ENCODE results near the gene FNDC3A. TPM values are rescaled to one million over a fixed set of nuclear protein-coding genes. Genes with fewer than 3 reads are reported as not detected.

FNDC3A gene
- total RNA-seq, 1 experiment from 2014 or later = 34.3 TPM

GRCh38 chr13:49053215-49053614 lies 77.5 kb downstream of the FNDC3A start:
- DNase-seq = no peak
- Histone ChIP-seq H2AFZ (no peak overlapping the region), H3K79me2 (ENCODE audit: low read depth) (no peaks in the 10 kb centered on the region), H3K9me3 (ENCODE audit: insufficient read depth, low read depth) (no peaks in the 10 kb centered on the region), H3K27ac (no peak overlapping the region), H3F3A (ENCODE audit: insufficient read depth, low read depth) (no peaks in the 10 kb centered on the region; the same call in 1 of the 2 replicates), H3K27me3 (ENCODE audit: insufficient read depth, low read depth) (no peaks in the 10 kb centered on the region), H3K4me1 (replicated peaks; ENCODE audit: insufficient read depth) (peaks cover 6% of the 10 kb centered on the region), H3K4me3 (no peak overlapping the region), H3K9me2 (ENCODE audit: insufficient read depth) (no peaks in the 10 kb centered on the region), H3K36me3 (ENCODE audit: low read depth) (no peaks in the 10 kb centered on the region), H4K20me1 (ENCODE audit: insufficient read depth) (no peaks in the 10 kb centered on the region), H3K4me2 (no peak overlapping the region)
- intact Hi-C loops (cut with micrococcal nuclease; ENCODE audit: unreplicated experiment) = no loop called here
- TF ChIP-seq EZH2 (IDR thresholded peaks at IDR 0.05; ENCODE audit: low read depth) (no peak), CTCF (conservative IDR thresholded peaks at IDR 0.05) (no peak)
- no TSS peak for BruUV-seq (replicated peaks)
- POLR2A ChIA-PET (ENCODE audit: unreplicated experiment) = no interaction called here
- CTCF ChIA-PET = no interaction called here

GRCh38 chr13:49053906-49054305 lies 78.2 kb downstream of the FNDC3A start:
- no peak for TF ChIP-seq CTCF (conservative IDR thresholded peaks at IDR 0.05)
- TF ChIP-seq EZH2 (IDR thresholded peaks at IDR 0.05; ENCODE audit: low read depth) = no peak
- ChIA-PET CTCF (no interaction called here), POLR2A (ENCODE audit: unreplicated experiment) (no interaction called here)
- peaks cover 6% of the 10 kb centered on the region for H3K4me1 ChIP-seq (replicated peaks; ENCODE audit: insufficient read depth)
- H3K27ac ChIP-seq = no peak overlapping the region
- no TSS peak for BruUV-seq (replicated peaks)
- no peaks in the 10 kb centered on the region for H3K36me3 ChIP-seq (ENCODE audit: low read depth)
- no peaks in the 10 kb centered on the region for H3K79me2 ChIP-seq (ENCODE audit: low read depth)
- intact Hi-C loops (cut with micrococcal nuclease; ENCODE audit: unreplicated experiment) = no loop called here
- no peak overlapping the region for H3K4me2 ChIP-seq
- H3K27me3 ChIP-seq (ENCODE audit: insufficient read depth, low read depth) = no peaks in the 10 kb centered on the region
- no peaks in the 10 kb centered on the region for H4K20me1 ChIP-seq (ENCODE audit: insufficient read depth)
- no peak for DNase-seq
- no peak overlapping the region for H2AFZ ChIP-seq
- H3K4me3 ChIP-seq = no peak overlapping the region
- no peaks in the 10 kb centered on the region for H3K9me3 ChIP-seq (ENCODE audit: insufficient read depth, low read depth)
- H3F3A ChIP-seq (ENCODE audit: insufficient read depth, low read depth) = no peaks in the 10 kb centered on the region; the same call in 1 of the 2 replicates
- H3K9me2 ChIP-seq (ENCODE audit: insufficient read depth) = no peaks in the 10 kb centered on the region

- Histone ChIP-seq H3K79me2 (ENCODE audit: low read depth) (no peaks in the 10 kb centered on the region), H3K4me2 (no peak overlapping the region), H3K4me1 (replicated peaks; ENCODE audit: insufficient read depth) (peaks cover 6% of the 10 kb centered on the region), H3K36me3 (ENCODE audit: low read depth) (no peaks in the 10 kb centered on the region), H3K4me3 (no peak overlapping the region), H3K27me3 (ENCODE audit: insufficient read depth, low read depth) (no peaks in the 10 kb centered on the region), H3F3A (ENCODE audit: insufficient read depth, low read depth) (no peaks in the 10 kb centered on the region; the same call in none of the 2 replicates), H3K9me2 (ENCODE audit: insufficient read depth) (no peaks in the 10 kb centered on the region), H3K27ac (no peak overlapping the region), H3K9me3 (ENCODE audit: insufficient read depth, low read depth) (no peaks in the 10 kb centered on the region), H4K20me1 (ENCODE audit: insufficient read depth) (no peaks in the 10 kb centered on the region), H2AFZ (no peak overlapping the region)
- ChIA-PET POLR2A (ENCODE audit: unreplicated experiment) (no interaction called here), CTCF (no interaction called here)
- TF ChIP-seq CTCF (conservative IDR thresholded peaks at IDR 0.05) = no peak
- TF ChIP-seq EZH2 (IDR thresholded peaks at IDR 0.05; ENCODE audit: low read depth) = no peak
- intact Hi-C loops (cut with micrococcal nuclease; ENCODE audit: unreplicated experiment) = no loop called here
- no peak for DNase-seq
- no TSS peak for BruUV-seq (replicated peaks)
These were observed 79.3 kb downstream of the FNDC3A start for GRCh38 chr13:49055021-49055420.

Data from PC-9 (cell line).